Measurements from ENCODE around the gene GOLGA6D.

DNA sequence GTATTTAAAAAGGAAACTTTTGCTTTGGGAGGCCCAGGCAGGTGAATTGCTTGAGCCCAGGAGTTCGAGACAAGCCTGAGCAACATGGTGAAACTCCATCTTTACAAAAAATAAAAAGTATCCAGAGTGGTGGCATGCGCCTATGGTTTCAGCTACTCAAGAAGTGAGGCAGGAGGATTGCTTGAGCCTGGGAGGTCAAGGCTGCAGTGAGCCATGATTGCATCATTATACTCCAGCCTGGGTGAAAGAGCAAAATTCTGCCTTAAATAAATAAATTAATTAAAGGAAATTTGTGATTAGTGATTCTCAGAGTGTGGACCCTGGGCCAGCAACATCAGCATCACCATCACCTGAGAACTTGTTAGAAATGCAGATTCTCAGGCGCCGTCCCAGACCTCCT lies 43.3 kb downstream of the GOLGA6D start:
- TF ChIP-seq, protein P1, sequence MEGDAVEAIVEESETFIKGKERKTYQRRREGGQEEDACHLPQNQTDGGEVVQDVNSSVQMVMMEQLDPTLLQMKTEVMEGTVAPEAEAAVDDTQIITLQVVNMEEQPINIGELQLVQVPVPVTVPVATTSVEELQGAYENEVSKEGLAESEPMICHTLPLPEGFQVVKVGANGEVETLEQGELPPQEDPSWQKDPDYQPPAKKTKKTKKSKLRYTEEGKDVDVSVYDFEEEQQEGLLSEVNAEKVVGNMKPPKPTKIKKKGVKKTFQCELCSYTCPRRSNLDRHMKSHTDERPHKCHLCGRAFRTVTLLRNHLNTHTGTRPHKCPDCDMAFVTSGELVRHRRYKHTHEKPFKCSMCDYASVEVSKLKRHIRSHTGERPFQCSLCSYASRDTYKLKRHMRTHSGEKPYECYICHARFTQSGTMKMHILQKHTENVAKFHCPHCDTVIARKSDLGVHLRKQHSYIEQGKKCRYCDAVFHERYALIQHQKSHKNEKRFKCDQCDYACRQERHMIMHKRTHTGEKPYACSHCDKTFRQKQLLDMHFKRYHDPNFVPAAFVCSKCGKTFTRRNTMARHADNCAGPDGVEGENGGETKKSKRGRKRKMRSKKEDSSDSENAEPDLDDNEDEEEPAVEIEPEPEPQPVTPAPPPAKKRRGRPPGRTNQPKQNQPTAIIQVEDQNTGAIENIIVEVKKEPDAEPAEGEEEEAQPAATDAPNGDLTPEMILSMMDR (IDR thresholded peaks at IDR 0.05), result no peak
- TF ChIP-seq EP300 (IDR thresholded peaks at IDR 0.05) (no peak), POLR2A (IDR thresholded peaks at IDR 0.05) (no peak)
